GM23248 (cell line): ENCODE data around the gene NME9. TPM values are rescaled to one million over a fixed set of nuclear protein-coding genes. Genes with fewer than 3 reads are reported as not detected.

Experiments
- DNase-seq: peaks from one replicate; pipeline ENCODE4 v3.0.0-alpha.2; 2015
- H2AFZ ChIP-seq: fragments of 200-600 bp; sonication (generic); 2 replicates; pipeline ENCODE4 v1.6.1; 2016; ENCODE audit warnings: antibody characterized with exemption
- H3F3A ChIP-seq: fragments of 200-600 bp; sonication (generic); 2 replicates; pipeline ENCODE4 v1.6.1; 2016; ENCODE audit warnings: mild to moderate bottlenecking, antibody characterized with exemption, mixed run types; ENCODE audit not compliant: insufficient read depth
- H3K27ac ChIP-seq: fragments of 200-600 bp; sonication (generic); 2 replicates; pipeline ENCODE4 v1.5.1; 2016; ENCODE audit warnings: mild to moderate bottlenecking
- H3K27me3 ChIP-seq: fragments of 200-600 bp; sonication (generic); replicated peaks from 2 replicates; pipeline ENCODE4 v1.6.1; 2016; ENCODE audit warnings: mild to moderate bottlenecking; ENCODE audit not compliant: insufficient read depth
- H3K36me3 ChIP-seq: fragments of 200-600 bp; sonication (generic); 2 replicates; pipeline ENCODE4 v1.6.1; 2016; ENCODE audit warnings: low read depth, mild to moderate bottlenecking
- H3K4me1 ChIP-seq: fragments of 200-600 bp; sonication (generic); 2 replicates; pipeline ENCODE4 v1.6.1; 2016; ENCODE audit warnings: mild to moderate bottlenecking; ENCODE audit not compliant: insufficient read depth
- H3K4me2 ChIP-seq: fragments of 200-600 bp; sonication (generic); one replicate; pipeline ENCODE4 v1.6.1; 2016; ENCODE audit warnings: mild to moderate bottlenecking; ENCODE audit not compliant: unreplicated experiment
- H3K4me3 ChIP-seq: fragments of 200-600 bp; sonication (generic); 2 replicates; pipeline ENCODE4 v1.5.1; 2016; ENCODE audit warnings: mild to moderate bottlenecking
- H3K79me2 ChIP-seq: fragments of 200-600 bp; sonication (generic); 2 replicates; pipeline ENCODE4 v1.6.1; 2016; ENCODE audit warnings: mild to moderate bottlenecking; ENCODE audit not compliant: insufficient read depth
- H3K9ac ChIP-seq: fragments of 200-600 bp; sonication (generic); 2 replicates; pipeline ENCODE4 v1.6.1; 2016; ENCODE audit warnings: mild to moderate bottlenecking
- H3K9me2 ChIP-seq: fragments of 200-600 bp; sonication (generic); 2 replicates; pipeline ENCODE4 v1.6.1; 2016; ENCODE audit warnings: mixed run types, mild to moderate bottlenecking, moderate library complexity; ENCODE audit not compliant: insufficient read depth
- H3K9me3 ChIP-seq: fragments of 200-600 bp; sonication (generic); one replicate; pipeline ENCODE4 v1.6.1; 2017; ENCODE audit warnings: low read depth
- H4K20me1 ChIP-seq: fragments of 200-600 bp; sonication (generic); 2 replicates; pipeline ENCODE4 v1.6.0; 2016; ENCODE audit not compliant: insufficient read depth
- EZH2 ChIP-seq: fragments of 200-600 bp; sonication (generic); IDR thresholded peaks from 2 replicates; pipeline ENCODE4 v1.6.1; 2018; ENCODE audit warnings: antibody characterized with exemption, mild to moderate bottlenecking; ENCODE audit not compliant: insufficient read depth, poor library complexity, severe bottlenecking
- EZH2phosphoT487 ChIP-seq: fragments of 200-600 bp; sonication (generic); IDR thresholded peaks from 2 replicates; pipeline ENCODE4 v1.6.1; 2018; ENCODE audit warnings: antibody characterized with exemption, moderate library complexity, mild to moderate bottlenecking, low read depth; ENCODE audit not compliant: insufficient read depth
- WGBS, 2 experiments: methylation state at CpG; one replicate each; pipeline ENCODE4 v1.1.6; 2015 to 2017; ENCODE audit warnings: low lambda C conversion rate in 2 of 2, low coverage in 1 of 2; ENCODE audit errors: missing lambda C conversion rate in 2 of 2; 5-methylcytosine and 5-hydroxymethylcytosine counted together
- in situ Hi-C: fragments of 300-500 bp; cut with MboI; formaldehyde crosslinking; loops from 2 replicates; pipeline ENCODE4 v1.15.0; 2020
- polyA plus RNA-seq: library from polyadenylated mRNA; unstranded; fragments of >200 nt; fragmentation: Nextera tagmentation; extraction: Ambion mirVana; gene quantifications from 2 replicates; pipeline ENCODE4 v1.2.1, GENCODE V29; 2016
- total RNA-seq: library from RNA; depleted of rRNA; stranded (reverse); fragments of >200 nt; shearing (Covaris generic); gene quantifications from 2 replicates; pipeline ENCODE4 v1.2.3, GENCODE V29; 2014

Gene NME9
- total and polyA plus RNA-seq, 2 experiments from 2014 or later: 0.14 TPM; not detected in 1

DNA sequence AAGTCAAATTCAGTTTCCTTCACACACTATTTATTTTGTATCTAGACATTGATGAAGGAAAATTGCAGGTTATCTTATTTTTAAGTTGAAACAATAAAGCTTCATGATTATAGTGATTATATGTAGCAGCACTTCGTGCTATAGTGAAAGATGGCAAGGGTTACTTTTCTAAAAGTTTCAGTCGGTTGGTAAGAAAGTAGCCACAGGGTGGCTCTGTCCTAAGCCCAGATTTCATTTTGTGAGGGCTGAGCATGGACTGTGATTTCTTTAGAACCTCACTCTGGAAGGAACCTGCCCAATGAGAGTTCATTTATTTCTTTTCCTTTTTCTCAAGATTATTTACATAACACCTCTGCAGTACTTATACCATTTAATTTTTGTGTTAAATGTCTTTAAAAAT, 66.5 kb downstream of the NME9 start:
- Histone ChIP-seq H3K27me3 (no peaks in the 10 kb centered on the region), H3K9ac (no peak overlapping the region), H3K4me3 (no peak overlapping the region), H2AFZ (no peak overlapping the region), H3K27ac (no peak overlapping the region), H3K4me2 (no peak overlapping the region), H3K4me1 (no peaks in the 10 kb centered on the region), H3K79me2 (no peaks in the 10 kb centered on the region), H3F3A (no peaks in the 10 kb centered on the region), H3K9me2 (no peaks in the 10 kb centered on the region), H3K9me3 (no peaks in the 10 kb centered on the region), H3K36me3 (peaks cover 10% of the 10 kb centered on the region), H4K20me1 (no peaks in the 10 kb centered on the region)
- 34 to 36% methylated on average over 2 of the region's 2 CpGs for WGBS, 2 experiments
- DNase-seq: no peak
- TF ChIP-seq EZH2 (no peak), EZH2phosphoT487 (no peak)
- in situ Hi-C loops: no loop called here

- in situ Hi-C loops: no loop called here
- Histone ChIP-seq H2AFZ (no peak overlapping the region), H3K4me1 (no peaks in the 10 kb centered on the region), H3F3A (no peaks in the 10 kb centered on the region), H4K20me1 (no peaks in the 10 kb centered on the region), H3K9me2 (no peaks in the 10 kb centered on the region), H3K79me2 (no peaks in the 10 kb centered on the region), H3K36me3 (peaks cover 10% of the 10 kb centered on the region), H3K9me3 (no peaks in the 10 kb centered on the region), H3K4me2 (no peak overlapping the region), H3K27me3 (no peaks in the 10 kb centered on the region), H3K27ac (no peak overlapping the region), H3K9ac (no peak overlapping the region), H3K4me3 (no peak overlapping the region)
- WGBS, 2 experiments: 70 to 82% methylated on average over 1 of the region's 1 CpG
- DNase-seq: no peak
- TF ChIP-seq EZH2phosphoT487 (no peak), EZH2 (no peak)
Measured at GRCh38 chr3:138260611-138261010, 69.0 kb downstream of the NME9 start.

DNA sequence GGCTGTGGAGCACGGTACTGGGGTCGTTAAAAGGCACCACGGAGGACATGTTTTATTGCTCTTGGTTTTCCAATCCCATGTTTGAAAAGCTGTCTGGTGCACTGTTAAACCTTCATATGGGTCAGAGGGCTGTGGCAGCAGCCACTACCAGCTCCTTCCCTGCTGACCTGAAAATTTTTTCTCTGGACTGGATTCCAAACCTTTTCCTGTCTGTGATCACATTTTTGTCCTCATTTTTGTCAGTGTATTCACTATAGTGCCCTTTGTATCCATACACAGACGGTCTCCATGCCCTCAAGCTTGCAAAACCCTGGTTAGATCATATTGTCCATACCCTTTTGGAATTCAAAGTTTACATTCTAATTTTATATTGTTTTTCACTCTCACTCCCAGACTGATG, 70.5 kb downstream of the NME9 start:
- H4K20me1 ChIP-seq: no peaks in the 10 kb centered on the region
- H3K4me2 ChIP-seq: no peak overlapping the region
- H3K4me3 ChIP-seq: no peak overlapping the region
- H3K9me2 ChIP-seq: no peaks in the 10 kb centered on the region
- in situ Hi-C loops: no loop called here
- H3K36me3 ChIP-seq: peaks cover 10% of the 10 kb centered on the region
- WGBS, 2 experiments: 99 to 100% methylated on average over 4 of the region's 4 CpGs
- H3K27ac ChIP-seq: no peak overlapping the region
- H3F3A ChIP-seq: no peaks in the 10 kb centered on the region
- TF ChIP-seq EZH2: no peak
- no peak for TF ChIP-seq EZH2phosphoT487
- no peaks in the 10 kb centered on the region for H3K4me1 ChIP-seq
- H3K9ac ChIP-seq: no peak overlapping the region
- no peak for DNase-seq
- no peaks in the 10 kb centered on the region for H3K79me2 ChIP-seq
- H2AFZ ChIP-seq: no peak overlapping the region
- H3K27me3 ChIP-seq: no peaks in the 10 kb centered on the region
- no peaks in the 10 kb centered on the region for H3K9me3 ChIP-seq

DNA sequence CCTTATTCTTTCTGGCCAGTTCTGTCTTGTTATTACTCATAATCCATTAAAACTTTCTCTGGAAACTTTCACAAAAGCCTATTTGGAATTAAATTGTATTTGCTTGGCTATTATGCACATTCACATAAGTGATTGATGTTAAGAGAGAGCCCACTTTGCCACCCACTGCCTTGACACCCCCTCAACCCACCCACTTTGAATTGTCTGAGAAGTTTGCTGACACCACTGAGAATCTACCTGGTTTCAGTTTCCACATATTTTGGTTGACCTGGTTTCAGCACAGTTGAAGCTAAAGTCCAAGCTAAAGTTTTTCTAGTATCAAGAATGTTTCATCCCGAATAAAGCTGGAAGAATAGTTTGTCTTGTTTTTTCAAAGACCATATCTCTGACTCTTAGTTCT, 71.7 kb downstream of the NME9 start:
- WGBS, 2 experiments: 94 to 97% methylated on average over 1 of the region's 1 CpG

DNA sequence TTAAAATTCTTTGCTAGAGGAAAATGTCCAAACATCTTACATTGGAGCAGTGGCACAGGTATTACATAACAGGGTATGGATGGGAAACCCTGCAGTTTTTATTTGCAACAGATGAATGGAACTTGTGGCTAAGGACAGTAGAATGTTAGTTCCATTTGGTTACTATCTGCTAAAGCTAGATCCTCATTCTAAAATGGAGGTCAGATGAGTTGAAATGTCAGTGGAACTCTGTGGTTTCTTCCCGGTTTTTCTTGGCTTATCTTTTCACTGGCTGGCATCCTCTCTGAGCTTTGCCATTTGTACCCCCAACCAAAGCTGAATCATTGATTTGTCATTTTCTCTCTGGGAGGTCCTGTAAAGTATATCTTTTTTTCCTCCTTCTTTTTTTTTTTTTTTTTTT, 73.6 kb downstream of the NME9 start:
- 43 to 52% methylated on average over 1 of the region's 1 CpG for WGBS, 2 experiments
- Histone ChIP-seq H2AFZ (no peak overlapping the region), H3K9me3 (no peaks in the 10 kb centered on the region), H3K4me1 (no peaks in the 10 kb centered on the region), H3K4me2 (no peak overlapping the region), H3K27me3 (no peaks in the 10 kb centered on the region), H3K9ac (no peak overlapping the region), H3K9me2 (no peaks in the 10 kb centered on the region), H3K4me3 (no peak overlapping the region), H3K79me2 (no peaks in the 10 kb centered on the region), H3K36me3 (0 out of 2 replicates have a peak, but pooled peaks cover 5% of the 10 kb centered on the region), H3K27ac (no peak overlapping the region), H4K20me1 (no peaks in the 10 kb centered on the region), H3F3A (no peaks in the 10 kb centered on the region)
- in situ Hi-C loops: no loop called here
- no peak for TF ChIP-seq EZH2
- no peak for TF ChIP-seq EZH2phosphoT487
- no peak for DNase-seq

More for the DNA sequence above, 71.7 kb downstream of the NME9 start:
- Histone ChIP-seq H3K9ac (no peak overlapping the region), H3K27ac (no peak overlapping the region), H3K4me2 (no peak overlapping the region), H4K20me1 (no peaks in the 10 kb centered on the region), H3K9me2 (no peaks in the 10 kb centered on the region), H3K79me2 (no peaks in the 10 kb centered on the region), H3K27me3 (no peaks in the 10 kb centered on the region), H3K36me3 (peaks cover 5% of the 10 kb centered on the region; the same call in 1 of the 2 replicates), H3K4me1 (no peaks in the 10 kb centered on the region), H3K9me3 (no peaks in the 10 kb centered on the region), H2AFZ (no peak overlapping the region), H3K4me3 (no peak overlapping the region), H3F3A (no peaks in the 10 kb centered on the region)
- in situ Hi-C loops: no loop called here
- no peak for DNase-seq
- TF ChIP-seq EZH2phosphoT487 (no peak), EZH2 (no peak)
